ENCODE measurements around the gene ZCCHC18.
"Not testable (repeated sequence)": the region's sequence is repeated elsewhere in the genome, so short reads cannot be mapped to it uniquely, and the experiment has no call there.

ZCCHC18 gene

DNA sequence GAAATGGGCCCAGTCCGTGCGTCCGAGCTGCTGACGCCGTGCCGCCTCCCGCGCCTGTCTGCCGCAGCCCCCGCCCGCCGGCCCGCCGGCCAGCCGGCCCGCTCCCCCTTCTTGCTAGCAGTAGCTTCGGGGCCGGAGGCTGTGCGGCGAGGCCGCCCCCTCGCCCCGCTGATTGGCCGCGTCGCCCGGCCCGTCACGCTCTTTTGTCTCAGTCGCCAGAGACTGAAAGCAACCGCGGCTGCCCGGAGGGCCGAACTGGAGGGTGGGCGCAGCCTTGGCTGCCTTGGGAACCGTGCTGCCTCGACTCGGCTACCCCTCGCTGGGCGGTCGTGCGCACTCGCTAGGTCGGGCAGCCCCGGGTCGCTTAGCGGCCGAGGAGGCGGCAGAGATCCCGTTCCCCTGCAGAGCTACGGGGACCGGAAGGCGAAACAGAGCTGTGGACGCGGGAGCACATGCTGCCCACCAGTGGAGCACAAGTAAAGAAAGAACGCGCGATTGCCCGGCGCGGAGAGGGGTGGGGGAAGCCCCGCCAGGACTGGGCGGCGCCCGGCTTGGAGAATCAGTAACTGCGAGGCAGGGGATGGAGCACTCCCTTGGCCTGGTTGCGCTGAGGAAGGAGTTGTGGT lies at the start of gene ZCCHC18:
Gene ZCCHC18, plus strand, starts transcription at position 198 of the 626 bp plus-strand sequence. CDS start 1,589 bp downstream, outside the sequence.
- DNase-seq: peak; percentile 41

GRCh38 chrX:104062636-104063035 lies 49.7 kb upstream of the ZCCHC18 start:
- not testable (repeated sequence) for DNase-seq

GRCh38 chrX:104075778-104076445 lies 36.4 kb upstream of the ZCCHC18 start, which contains the start of gene TMSB15C:
TMSB15C (minus strand) TSS chrX:104076236.
- not testable (repeated sequence) for DNase-seq

DNA sequence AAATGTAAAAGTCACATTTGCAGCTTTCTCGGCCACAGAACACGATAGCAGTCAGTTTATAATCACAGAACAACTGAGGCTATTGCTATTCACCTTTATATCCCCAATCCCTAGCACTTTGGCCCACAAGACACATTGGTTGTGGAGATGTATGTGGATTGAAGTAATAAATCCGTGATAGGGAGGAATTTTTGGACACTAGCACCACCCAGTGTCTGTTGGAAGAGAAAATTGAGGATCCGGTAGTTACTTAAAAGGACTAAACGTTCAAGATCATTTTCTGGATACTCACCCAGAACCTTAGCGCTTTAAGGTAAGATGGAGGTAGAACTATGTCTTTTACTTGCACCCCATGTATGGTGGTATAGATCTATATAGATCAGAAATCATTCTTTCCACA lies 34.5 kb upstream of the ZCCHC18 start:
- DNase-seq: not testable (repeated sequence)

GRCh38 chrX:104084063-104084462 lies 28.3 kb upstream of the ZCCHC18 start:
- no peak for DNase-seq

- no peak for DNase-seq
Observed at GRCh38 chrX:104084534-104085277, 27.6 kb upstream of the ZCCHC18 start.

DNA sequence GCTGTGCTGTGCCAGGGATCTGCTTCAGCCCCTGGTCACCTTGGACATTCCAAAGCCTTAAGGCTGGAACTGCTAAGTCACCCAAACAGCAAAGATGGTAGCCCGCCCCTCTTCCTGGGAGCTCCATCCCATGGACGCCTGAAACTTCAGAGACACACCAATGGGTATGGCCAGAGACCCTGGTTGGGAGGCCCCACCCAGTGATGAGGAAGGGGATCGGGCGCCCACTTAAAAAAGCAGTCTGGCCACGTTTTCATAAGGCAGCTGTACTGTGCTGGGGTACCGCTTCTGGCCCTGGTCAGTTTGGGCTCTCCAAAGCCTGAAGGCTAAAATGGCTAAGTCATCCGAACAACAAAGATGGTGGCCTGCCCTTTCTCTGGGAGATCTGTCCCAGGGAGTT lies 26.8 kb upstream of the ZCCHC18 start:
- DNase-seq: no peak

- no peak for DNase-seq
Observed at GRCh38 chrX:104085919-104086318, 26.4 kb upstream of the ZCCHC18 start.

DNA sequence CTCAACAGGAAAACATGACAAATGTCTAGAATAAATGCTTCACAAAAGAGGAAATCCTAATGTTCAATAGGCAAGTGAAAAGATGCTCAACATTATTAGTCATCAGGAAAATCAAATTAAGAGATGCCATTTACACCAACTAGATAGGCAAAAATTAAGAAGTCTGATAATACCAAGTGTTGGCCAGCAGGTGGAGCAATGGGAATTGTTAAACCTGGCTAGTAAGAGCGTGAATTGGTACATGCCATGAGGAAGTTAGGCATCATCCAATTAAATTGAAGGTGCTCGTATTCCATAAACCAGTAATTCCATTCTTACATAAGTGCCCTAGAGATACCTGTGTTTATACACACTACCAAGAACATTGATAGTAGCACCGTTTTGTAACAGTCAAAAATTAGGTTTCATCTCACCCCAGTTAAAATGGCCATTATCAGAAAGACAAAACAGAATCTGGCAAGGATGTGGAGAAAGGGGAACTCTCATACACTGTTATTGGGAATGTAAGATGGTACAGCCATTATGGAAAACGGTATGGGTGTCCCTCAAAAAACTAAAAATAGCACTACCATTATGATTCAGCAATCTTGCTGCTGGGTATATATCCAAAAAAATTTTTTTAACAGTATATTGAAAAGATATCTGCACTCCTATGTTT lies 14.0 kb upstream of the ZCCHC18 start:
- peak; percentile 46 for DNase-seq

DNA sequence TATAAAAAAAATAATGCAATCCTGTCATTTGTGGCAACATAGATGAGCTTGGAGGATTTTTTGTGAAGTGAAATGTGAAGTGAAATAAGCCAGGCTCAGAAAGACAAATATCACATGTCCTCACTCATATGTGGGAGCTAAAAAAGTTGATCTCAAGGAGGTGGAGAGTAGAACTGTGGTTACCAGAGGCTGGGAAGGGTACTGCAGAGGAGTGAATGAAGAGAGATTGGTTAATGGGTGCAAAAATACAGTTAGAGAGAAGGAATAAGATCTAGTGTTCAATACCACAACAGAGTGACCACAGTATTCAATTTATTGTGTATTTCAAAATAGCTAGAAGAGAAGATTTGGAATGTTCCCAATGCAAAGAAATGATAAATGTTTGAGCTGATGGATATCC lies 13.4 kb upstream of the ZCCHC18 start:
- no peak for DNase-seq

- DNase-seq: no peak
Observed at GRCh38 chrX:104104676-104105075, 7.6 kb upstream of the ZCCHC18 start.

GRCh38 chrX:104105330-104106262 lies 6.7 kb upstream of the ZCCHC18 start:
- DNase-seq: no peak

DNA sequence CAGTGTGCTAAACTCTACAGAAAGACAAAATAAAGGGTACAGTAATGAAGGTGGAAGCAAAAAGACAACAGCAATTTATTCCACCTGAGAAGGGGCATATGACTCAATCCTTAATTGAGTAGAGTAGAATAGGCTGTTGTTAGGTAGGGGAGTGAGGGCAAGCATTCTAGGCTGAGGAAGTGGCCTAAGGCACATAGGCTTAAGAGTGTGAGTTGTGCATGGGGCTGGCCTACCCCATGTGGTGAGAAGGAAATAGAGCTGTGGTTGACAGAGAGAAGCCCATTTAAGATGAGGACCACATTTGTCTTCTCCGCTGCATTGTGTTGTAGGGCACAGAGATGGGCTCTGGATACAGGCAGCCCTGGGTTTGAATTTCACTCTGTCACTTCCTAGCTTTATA lies 3.4 kb upstream of the ZCCHC18 start:
- no peak for DNase-seq

DNA sequence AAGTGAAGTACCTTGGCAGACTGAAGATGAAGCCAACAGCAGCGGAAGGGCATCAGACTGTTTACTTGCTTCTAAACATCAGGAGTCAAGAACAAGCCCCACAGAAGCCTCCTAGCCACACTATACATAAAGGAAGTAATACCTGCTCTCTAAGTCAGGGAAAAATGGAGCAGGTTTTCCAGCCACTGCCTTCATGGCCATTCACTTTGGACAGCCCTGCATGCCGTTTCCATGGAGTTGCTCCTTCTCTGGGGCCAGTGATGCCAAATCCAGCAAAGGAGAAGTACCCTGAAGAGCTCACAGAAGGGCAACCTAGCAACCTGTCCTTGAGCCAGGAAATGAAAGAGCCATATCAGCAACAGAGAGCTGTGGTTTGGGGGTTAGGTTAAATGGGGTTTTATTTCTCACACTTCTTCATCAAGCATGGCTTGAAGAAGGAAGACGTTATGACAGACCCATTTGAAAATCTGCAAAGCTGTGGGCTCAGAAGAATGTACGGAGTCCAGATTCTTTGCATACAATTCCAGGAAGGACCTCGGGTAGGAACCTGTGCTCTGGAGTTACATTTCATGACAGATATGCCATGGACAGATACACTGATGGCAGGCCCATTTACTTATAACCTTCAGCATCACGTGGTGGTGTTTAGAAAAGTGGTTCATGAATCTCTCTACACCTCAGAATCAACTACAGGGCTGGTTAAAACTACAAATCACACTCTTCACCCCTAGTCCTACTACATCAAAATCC lies 1.7 kb upstream of the ZCCHC18 start:
- not testable (repeated sequence) for DNase-seq

DNA sequence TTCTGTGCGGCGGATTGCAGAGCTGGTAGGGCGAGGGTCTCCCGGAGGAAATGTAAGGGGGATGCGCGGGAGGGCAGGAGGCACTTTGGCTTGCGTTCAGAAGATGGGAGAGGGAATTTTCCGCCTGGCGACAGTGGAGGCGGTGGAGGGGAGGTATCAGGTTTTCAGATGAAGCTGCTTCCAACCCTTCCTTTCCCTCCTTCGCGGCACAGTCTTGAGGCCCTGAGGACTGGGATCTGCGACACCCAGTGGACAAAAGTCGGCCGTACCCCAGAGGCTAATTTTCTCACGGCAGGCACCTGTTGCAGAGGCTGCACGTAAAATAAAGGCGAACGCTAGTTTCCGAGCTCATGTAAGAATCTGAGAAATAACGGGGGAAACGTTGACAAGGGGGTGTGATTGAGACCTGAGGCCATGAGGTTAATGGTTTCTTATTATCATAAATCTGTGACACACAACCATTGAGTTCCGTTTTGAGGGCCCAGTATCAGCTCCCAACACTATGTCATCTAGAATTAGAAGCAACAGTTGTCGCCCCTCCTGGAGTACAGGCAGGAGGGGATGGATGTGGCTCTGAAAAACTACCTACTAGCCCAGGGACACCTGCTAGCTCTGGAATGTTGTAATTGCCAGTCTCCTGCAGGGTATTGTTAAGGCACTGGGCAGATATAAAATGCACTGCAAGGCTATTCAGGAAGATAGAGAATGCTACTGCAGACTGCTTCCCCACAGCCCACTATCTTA lies 1.1 kb downstream of the ZCCHC18 start:
- DNase-seq: peak; percentile 63

- DNase-seq: no peak
Observed at GRCh38 chrX:104117759-104118158, 5.4 kb downstream of the ZCCHC18 start.

DNA sequence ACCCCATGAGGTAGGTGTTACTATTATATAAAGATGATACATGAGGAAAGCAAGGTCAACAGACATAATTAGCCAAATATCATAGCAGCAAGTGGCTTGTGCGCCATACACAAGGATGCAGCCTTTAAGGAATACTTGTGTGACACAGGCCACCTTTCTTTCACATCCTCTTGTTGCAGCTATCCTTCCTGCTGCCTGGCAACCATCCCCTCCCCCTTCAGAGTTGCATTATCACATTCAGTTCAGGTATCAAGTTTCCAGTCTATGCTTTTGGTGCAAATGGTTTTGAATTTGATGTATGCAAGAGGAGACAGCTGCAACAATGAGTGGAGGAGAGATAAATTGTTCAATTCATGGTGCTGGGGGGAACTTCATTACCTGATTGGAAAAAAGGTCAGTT lies 6.4 kb downstream of the ZCCHC18 start:
- DNase-seq: no peak

- DNase-seq: no peak
Observed at GRCh38 chrX:104122829-104123228, 10.5 kb downstream of the ZCCHC18 start.

- DNase-seq: no peak
Observed at GRCh38 chrX:104126856-104127255, 14.5 kb downstream of the ZCCHC18 start.

GRCh38 chrX:104130808-104131207 lies 18.5 kb downstream of the ZCCHC18 start:
- no peak for DNase-seq

Data from activated CD4-positive, alpha-beta T cell treated with anti-CD3 and anti-CD28 coated beads for 48 hours (primary cell).